Tibial nerve (tissue), 3 donors: ENCODE measurements around the gene CYP2A13.
"Not testable (repeated sequence)": the region's sequence is repeated elsewhere in the genome, so short reads cannot be mapped to it uniquely, and the experiment has no call there.

Source experiments
- CTCF ChIP-seq, 5 experiments: fragments of 200-600 bp in 3 of 5; fragments of 450-650 bp in 2 of 5; sonication (generic) in 3 of 5; IDR thresholded peaks; one replicate each; pipeline ENCODE4 v1.5.1; 2016 to 2019; ENCODE audit warnings: antibody characterized with exemption in 5 of 5, mild to moderate bottlenecking in 3 of 5, moderate library complexity in 2 of 5
- POLR2A ChIP-seq, 2 donors: fragments of 450-650 bp; IDR thresholded peaks; one replicate each; pipeline ENCODE4 v1.6.1; 2017; ENCODE audit warnings: antibody characterized with exemption in 2 of 2, mild to moderate bottlenecking in 2 of 2, moderate library complexity in 2 of 2

GRCh38 chr19:41127362-41127761, 39.1 kb downstream of the CYP2A13 start:
- TF ChIP-seq POLR2A, CTCF (IDR thresholded peaks at IDR 0.05): not testable (repeated sequence)
